Right atrium auricular region (tissue), 2 donors: ENCODE data around the gene RDH13. TPM values are rescaled to one million over a fixed set of nuclear protein-coding genes. Genes with fewer than 3 reads are reported as not detected.
"Not testable (repeated sequence)": the region's sequence is repeated elsewhere in the genome, so short reads cannot be mapped to it uniquely, and the experiment has no call there.

ENCODE experiments used
- DNase-seq: peaks from one replicate; pipeline ENCODE4 v3.0.0-alpha.2; 2019; ENCODE audit warnings: low spot score
- H3K27ac ChIP-seq, 2 donors: fragments of 200-600 bp; sonication (generic); 1 replicate in 1 of 2; 2 replicates in 1 of 2; pipeline ENCODE4 v1.5.1; 2016 to 2019
- H3K27me3 ChIP-seq, 2 donors: fragments of 200-600 bp; sonication (generic); one replicate each; pipeline versions ENCODE4 v1.5.1 to v1.6.0; 2017 to 2019
- H3K36me3 ChIP-seq: fragments of 200-600 bp; sonication (generic); one replicate; pipeline ENCODE4 v1.5.1; 2016
- H3K4me1 ChIP-seq, 2 donors: fragments of 200-600 bp; sonication (generic); one replicate each; pipeline versions ENCODE4 v1.5.1 to v1.6.0; 2017 to 2019
- H3K4me3 ChIP-seq, 2 donors: fragments of 200-600 bp; sonication (generic); 1 replicate in 1 of 2; 2 replicates in 1 of 2; pipeline ENCODE4 v1.5.1; 2017 to 2019; ENCODE audit warnings: mild to moderate bottlenecking in 1 of 2, moderate library complexity in 1 of 2
- H3K9me3 ChIP-seq, 2 donors: fragments of 200-600 bp; sonication (generic); one replicate each; pipeline ENCODE4 v1.5.1; 2019
- CTCF ChIP-seq, 2 donors: fragments of 200-600 bp; sonication (generic); IDR thresholded peaks; one replicate each; pipeline ENCODE4 v1.5.1; 2019; ENCODE audit warnings: antibody characterized with exemption in 2 of 2
- total RNA-seq, 2 donors: library from RNA; depleted of rRNA; stranded (reverse); fragments of >200 nt; gene quantifications; one replicate each; pipeline ENCODE4 v1.1.0, GENCODE V29; 2016

RDH13 gene
- total RNA-seq, 2 donors from 2014 or later: 26.5 to 28.1 TPM

- Histone ChIP-seq H3K27ac (no peak overlapping the region), H3K9me3 (no peaks in the 10 kb centered on the region), H3K4me3 (no peak overlapping the region), H3K27me3 (no peaks in the 10 kb centered on the region), H3K4me1 (no peaks in the 10 kb centered on the region), H3K36me3 (no peaks in the 10 kb centered on the region)
- DNase-seq: no peak
- no peak for TF ChIP-seq CTCF (IDR thresholded peaks at IDR 0.05)
Observed at GRCh38 chr19:55032170-55032800, 30.7 kb downstream of the RDH13 start.

GRCh38 chr19:55031178-55031577 lies 31.8 kb downstream of the RDH13 start:
- Histone ChIP-seq H3K4me3 (no peak overlapping the region), H3K36me3 (no peaks in the 10 kb centered on the region), H3K27me3 (no peaks in the 10 kb centered on the region), H3K9me3 (no peaks in the 10 kb centered on the region), H3K27ac (no peak overlapping the region), H3K4me1 (no peaks in the 10 kb centered on the region)
- DNase-seq: no peak
- no peak for TF ChIP-seq CTCF (IDR thresholded peaks at IDR 0.05)

- H3K4me3 ChIP-seq: no peak overlapping the region
- no peaks in the 10 kb centered on the region for H3K27me3 ChIP-seq
- H3K4me1 ChIP-seq: no peaks in the 10 kb centered on the region
- DNase-seq: no peak
- H3K36me3 ChIP-seq: no peaks in the 10 kb centered on the region
- TF ChIP-seq CTCF (IDR thresholded peaks at IDR 0.05): no peak
- no peaks in the 10 kb centered on the region for H3K9me3 ChIP-seq
- no peak overlapping the region for H3K27ac ChIP-seq
Observed at GRCh38 chr19:55028757-55029156, 34.2 kb downstream of the RDH13 start.

GRCh38 chr19:55027472-55028337 lies 35.2 kb downstream of the RDH13 start:
- TF ChIP-seq CTCF (IDR thresholded peaks at IDR 0.05): no peak
- no peaks in the 10 kb centered on the region for H3K36me3 ChIP-seq
- no peak for DNase-seq
- no peak overlapping the region for H3K27ac ChIP-seq
- H3K4me3 ChIP-seq: no peak overlapping the region
- H3K4me1 ChIP-seq: no peaks in the 10 kb centered on the region
- no peaks in the 10 kb centered on the region for H3K9me3 ChIP-seq
- no peaks in the 10 kb centered on the region for H3K27me3 ChIP-seq

- H3K36me3 ChIP-seq, H3K4me1 ChIP-seq: not testable (repeated sequence)
Observed at GRCh38 chr19:55027140-55027471, 35.8 kb downstream of the RDH13 start.

GRCh38 chr19:55024111-55024510 lies 38.8 kb downstream of the RDH13 start:
- TF ChIP-seq CTCF (IDR thresholded peaks at IDR 0.05): no peak
- Histone ChIP-seq H3K36me3 (no peaks in the 10 kb centered on the region), H3K4me1 (no peaks in the 10 kb centered on the region), H3K9me3 (no peaks in the 10 kb centered on the region), H3K4me3 (no peak overlapping the region), H3K27ac (no peak overlapping the region), H3K27me3 (no peaks in the 10 kb centered on the region)
- no peak for DNase-seq

More at GRCh38 chr19:55027140-55027471, 35.8 kb downstream of the RDH13 start:
- H3K4me3 ChIP-seq, H3K27me3 ChIP-seq, H3K9me3 ChIP-seq, DNase-seq, H3K27ac ChIP-seq: not testable (repeated sequence)

- H3K27ac ChIP-seq, H3K36me3 ChIP-seq, DNase-seq: not testable (repeated sequence)
Observed at GRCh38 chr19:55020351-55020750, 42.6 kb downstream of the RDH13 start.

More at GRCh38 chr19:55020351-55020750, 42.6 kb downstream of the RDH13 start:
- not testable (repeated sequence) for H3K4me1 ChIP-seq, H3K27me3 ChIP-seq, H3K9me3 ChIP-seq, H3K4me3 ChIP-seq
